Measurements from ENCODE around the gene TES. TPM values are rescaled to one million over a fixed set of nuclear protein-coding genes. Genes with fewer than 3 reads are reported as not detected.

The TES gene
- total RNA-seq, 1 experiment from 2014 or later = 28.2 TPM

DNA sequence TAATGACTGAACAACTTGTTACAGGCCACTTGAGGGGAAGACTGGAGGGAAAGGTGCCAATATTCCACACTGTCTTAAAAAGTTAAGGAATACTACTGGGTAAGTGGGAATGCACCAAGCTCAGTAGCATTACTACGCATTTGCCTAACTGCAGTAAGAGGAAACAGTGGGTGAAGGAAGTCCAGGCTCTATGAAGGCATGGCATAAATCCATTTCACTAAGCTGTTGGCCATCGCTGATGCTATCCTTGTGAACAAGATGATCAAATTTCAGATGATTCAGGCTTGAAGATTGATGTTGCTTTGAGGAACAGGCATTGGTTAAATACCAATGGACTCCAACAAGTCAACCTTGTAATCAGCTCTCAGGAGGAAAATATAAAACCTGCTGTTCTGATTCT is 44.2 kb upstream of the TES start:
- no peak overlapping the region for H3K4ac ChIP-seq (ENCODE audit: low read depth, low read length)
- H3K79me2 ChIP-seq (ENCODE audit: insufficient read depth, low read length) = no peaks in the 10 kb centered on the region
- no peak overlapping the region for H3K14ac ChIP-seq (ENCODE audit: insufficient read depth, low read length)
- no peak overlapping the region for H3K23ac ChIP-seq (ENCODE audit: insufficient read length, low read depth, low read length)
- no peak overlapping the region for H3K27ac Mint-ChIP-seq
- H2AFZ ChIP-seq (ENCODE audit: low read length) = no peak overlapping the region
- H3K27me3 ChIP-seq (ENCODE audit: insufficient read depth, low read length) = no peaks in the 10 kb centered on the region
- H2BK20ac ChIP-seq (ENCODE audit: low read depth, low read length, poor library complexity, severe bottlenecking) = no peak overlapping the region
- WGBS (ENCODE audit: extremely low coverage, insufficient read length, low lambda C conversion rate) = no CpG with 5 or more reads among the region's 2 CpGs
- DNase-seq = no peak
- H3K36me3 Mint-ChIP-seq (ENCODE audit: insufficient read depth in 1 of 3, low read depth in 3 of 3) = no peaks in the 10 kb centered on the region
- H3T11ph ChIP-seq (ENCODE audit: low read length) = no peak overlapping the region
- H2BK12ac ChIP-seq (ENCODE audit: insufficient read length, low read depth, low read length) = no peak overlapping the region
- H4K91ac ChIP-seq (ENCODE audit: insufficient read length, low read depth, low read length) = no peak overlapping the region
- no peak overlapping the region for H2BK5ac ChIP-seq (ENCODE audit: insufficient read length, low read length)
- H4K20me1 ChIP-seq (ENCODE audit: control insufficient read depth, insufficient read depth, insufficient read length) = no peaks in the 10 kb centered on the region
- H4K8ac ChIP-seq (replicated peaks; ENCODE audit: insufficient read length, low read depth, low read length) = no peak overlapping the region
- no peak overlapping the region for H4K5ac ChIP-seq (ENCODE audit: insufficient read length, low read depth, low read length)
- H3K9me3 ChIP-seq (ENCODE audit: control insufficient read depth, low read depth, low read length) = no peaks in the 10 kb centered on the region
- no peak overlapping the region for H3K4me2 ChIP-seq (ENCODE audit: insufficient read depth, insufficient read length, low read length)
- H3K23me2 ChIP-seq (ENCODE audit: insufficient read length, low read depth, low read length, poor library complexity, severe bottlenecking) = no peaks in the 10 kb centered on the region
- H2BK15ac ChIP-seq (ENCODE audit: low read depth, low read length) = no peak overlapping the region
- no peak overlapping the region for H2BK120ac ChIP-seq (ENCODE audit: low read depth, low read length, poor library complexity, severe bottlenecking)
- H3K9me3 Mint-ChIP-seq = no peaks in the 10 kb centered on the region
- H3K4me3 Mint-ChIP-seq = no peak overlapping the region
- peaks cover 2% of the 10 kb centered on the region for H3K27me3 Mint-ChIP-seq (ENCODE audit: low read depth)
- H3K9ac ChIP-seq (ENCODE audit: extremely low read depth, insufficient read length, low read length) = no peak overlapping the region
- H3K27ac ChIP-seq (ENCODE audit: insufficient read length, low read depth, low read length) = no peak overlapping the region
- TF ChIP-seq CTCF (conservative IDR thresholded peaks at IDR 0.05) = no peak
- H3K79me1 ChIP-seq (ENCODE audit: insufficient read depth, low read depth, low read length, poor library complexity, severe bottlenecking) = no peaks in the 10 kb centered on the region
- H3K18ac ChIP-seq (ENCODE audit: insufficient read length, low read depth, low read length) = no peak overlapping the region
- no peak overlapping the region for H3K56ac ChIP-seq (ENCODE audit: insufficient read length, low read depth, low read length)
- no peak overlapping the region for H2AK5ac ChIP-seq (ENCODE audit: insufficient read length, low read length)
- H3K4me1 Mint-ChIP-seq = peaks cover 14 to 16% of the 10 kb centered on the region in 2 experiments
- H3K4me1 ChIP-seq (ENCODE audit: insufficient read depth, low read length) = no peaks in the 10 kb centered on the region
